GM12878 (cell line): ENCODE data around the gene C5. TPM values are rescaled to one million over a fixed set of nuclear protein-coding genes. Genes with fewer than 3 reads are reported as not detected.

Source experiments
- ATAC-seq: fragments of 200-7000 bp; cut with Tn5 transposase; 3 replicates; pipeline ENCODE4 v1.9.1; 2020; ENCODE audit warnings: mild to moderate bottlenecking, moderate library complexity
- BruUV-seq: library from RNA; stranded (reverse); fragments of 400-500 nt; replicated peaks from 2 replicates; lab custom pipeline; 2021; lab: Mats Ljungman, UMichigan
- CTCF ChIA-PET: fragments of 300-600 bp; sonication (Branson Sonifier 250); formaldehyde crosslinking; extraction: SDS; loops from one replicate; lab custom pipeline; 2021; ENCODE audit warnings: inconsistent platforms; lab: Yijun Ruan, JAX
- POLR2A ChIA-PET: fragments of 350-600 bp; formaldehyde crosslinking; extraction: SDS; loops from one replicate; lab custom pipeline; 2021; ENCODE audit warnings: inconsistent platforms; lab: Charles Lee
- RAD21 ChIA-PET: fragments of 300-600 bp; sonication (Branson Sonifier 250); formaldehyde crosslinking; loops from one replicate; lab custom pipeline; 2023; ENCODE audit warnings: antibody characterized with exemption; ENCODE audit not compliant: unreplicated experiment; lab: Charles Lee
- SMC1A ChIA-PET: fragments of 300-600 bp; sonication (Branson Sonifier 250); formaldehyde crosslinking; loops from one replicate; lab custom pipeline; 2023; ENCODE audit not compliant: unreplicated experiment, uncharacterized antibody; lab: Charles Lee
- DNase-seq: peaks from one replicate; pipeline ENCODE4 v3.0.0-alpha.2; 2011; ENCODE audit warnings: low read depth, low spot score
- FAIRE-seq: peaks from 3 replicates; lab custom pipeline; 2011; peaks lifted over from hg19 to GRCh38; lab: Jason Lieb, UNC
- H2AFZ ChIP-seq: 2 replicates; pipeline ENCODE4 v1.6.0; 2011; ENCODE audit warnings: low read depth, low read length, control low read depth; ENCODE audit not compliant: control insufficient read depth
- H3K27ac ChIP-seq: 2 replicates; pipeline ENCODE4 v1.5.1; 2011; ENCODE audit warnings: control low read depth; ENCODE audit not compliant: control insufficient read depth, insufficient read depth
- H3K27me3 ChIP-seq, 2 experiments: replicated peaks in 1 of 2; 2 replicates each; pipeline versions ENCODE4 v1.6.0 to v1.6.1; 2011; ENCODE audit warnings: low read length in 1 of 2; ENCODE audit not compliant: control insufficient read depth in 2 of 2, insufficient read depth in 2 of 2
- H3K36me3 ChIP-seq, 2 experiments: 2 replicates each; pipeline ENCODE4 v1.5.1; 2011; ENCODE audit warnings: low read length in 1 of 2; ENCODE audit not compliant: control insufficient read depth in 2 of 2, insufficient read depth in 2 of 2
- H3K4me1 ChIP-seq: 2 replicates; pipeline ENCODE4 v1.6.1; 2011; ENCODE audit warnings: mild to moderate bottlenecking, low read length, moderate library complexity, mixed read lengths; ENCODE audit not compliant: control insufficient read depth, insufficient read depth
- H3K4me2 ChIP-seq: 2 replicates; pipeline ENCODE4 v1.6.0; 2011; ENCODE audit warnings: control low read depth; ENCODE audit not compliant: control insufficient read depth, insufficient read depth
- H3K4me3 ChIP-seq: fragments of 200-600 bp; sonication (generic); 2 replicates; pipeline ENCODE4 v1.5.1; 2016
- H3K79me2 ChIP-seq: 2 replicates; pipeline ENCODE4 v1.6.0; 2011; ENCODE audit warnings: low read length; ENCODE audit not compliant: control insufficient read depth, insufficient read depth
- H3K9ac ChIP-seq: 2 replicates; pipeline ENCODE4 v1.8.0; 2011; ENCODE audit warnings: low read length, control low read depth, mixed read lengths; ENCODE audit not compliant: control insufficient read depth, insufficient read depth
- H3K9me3 ChIP-seq: replicated peaks from 3 replicates; pipeline ENCODE4 v1.5.1; 2011; ENCODE audit warnings: mild to moderate bottlenecking, low read length; ENCODE audit not compliant: control insufficient read depth, insufficient read depth
- H4K20me1 ChIP-seq: 2 replicates; pipeline ENCODE4 v1.6.0; 2011; ENCODE audit not compliant: control insufficient read depth, insufficient read depth
- KDM1A ChIP-seq: fragments of 200-600 bp; sonication (generic); IDR thresholded peaks from 2 replicates; pipeline ENCODE4 v1.6.1; 2016; ENCODE audit warnings: borderline replicate concordance
- SIN3A ChIP-seq: IDR thresholded peaks from 2 replicates; pipeline ENCODE4 v1.6.1; 2012; ENCODE audit warnings: low read depth, low read length, improper control_type of control experiment
- ZNF687 ChIP-seq: fragments of 450-650 bp; IDR thresholded peaks from 2 replicates; pipeline ENCODE4 v1.6.1; 2017; ENCODE audit warnings: mild to moderate bottlenecking, moderate library complexity
- WGBS: methylation state at CpG from one replicate; pipeline ENCODE4 v1.1.6; 2016; ENCODE audit warnings: low lambda C conversion rate; ENCODE audit not compliant: insufficient replicate concordance, insufficient coverage; ENCODE audit errors: missing lambda C conversion rate; 5-methylcytosine and 5-hydroxymethylcytosine counted together
- in situ Hi-C: fragments of 300-500 bp; cut with MboI; formaldehyde crosslinking; loops from 9 replicates; pipeline ENCODE4 v1.14.3; 2018; ENCODE audit warnings: mixed read lengths
- intact Hi-C: fragments of 100-400 bp; cut with micrococcal nuclease; formaldehyde crosslinking; loops from one replicate; pipeline ENCODE4 v1.14.2; 2022; ENCODE audit not compliant: unreplicated experiment
- polyA plus RNA-seq, 11 experiments: library from polyadenylated mRNA; depleted of rRNA in 4 of 11; unstranded in 6 of 11; stranded (reverse) in 5 of 11; fragments of >200 nt; fragmentation: Nextera tagmentation in 4 of 11; fragmentation: Illumina TruSeq in 1 of 11; extraction: Ambion mirVana in 4 of 11; extraction: Trizol in 1 of 11; gene quantifications; 1 replicate in 1 of 11; 2 replicates in 10 of 11; pipeline versions ENCODE4 v1.2.1 to v1.2.3, GENCODE V29; 2011 to 2016; ENCODE audit warnings: inconsistent platforms in 2 of 11, missing spikeins in 2 of 11, low read depth in 1 of 11
- total RNA-seq, 4 experiments: library from RNA; depleted of rRNA in 3 of 4; stranded (reverse); fragments of >200 nt in 3 of 4; fragmentation: Illumina TruSeq in 1 of 4; extraction: Trizol in 1 of 4; gene quantifications; 2 replicates each; pipeline versions ENCODE4 v1.2.1 to v1.2.3, GENCODE V29; 2013 to 2021
- TF ChIP-seq, protein P1 (sequence below): IDR thresholded peaks from 2 replicates; pipeline ENCODE4 v1.6.1; 2012; ENCODE audit warnings: mild to moderate bottlenecking, low read depth, low read length
- TF ChIP-seq, protein P2 (sequence below): fragments of 450-650 bp; IDR thresholded peaks from 2 replicates; pipeline ENCODE4 v1.6.1; 2018; ENCODE audit warnings: borderline replicate concordance, mild to moderate bottlenecking; ENCODE audit not compliant: partially characterized antibody

The C5 gene
- total and polyA plus RNA-seq, 10 of the 15 experiments (the other 5 are each of a cell fraction or from before 2014, with no cell fraction given), result 0.39 to 2.2 (median 1.2) TPM

DNA sequence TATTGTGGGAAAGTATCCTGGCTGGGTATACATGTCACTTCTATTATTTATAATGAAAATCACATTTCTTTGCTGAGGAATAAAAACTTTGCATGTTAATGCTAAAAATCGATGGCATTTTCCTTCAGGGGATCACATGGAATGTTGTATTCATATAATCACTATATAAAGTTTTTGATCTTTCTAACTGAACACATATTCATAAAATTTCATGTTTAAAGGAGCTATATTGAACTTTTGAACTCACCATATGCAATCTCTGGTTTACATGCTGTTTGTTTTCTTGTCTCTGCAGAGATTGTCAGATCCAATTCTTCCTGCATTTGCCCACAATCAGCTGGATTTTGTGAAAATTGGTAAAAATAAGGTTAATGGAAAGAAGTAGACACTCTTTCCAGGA lies 90.1 kb downstream of the C5 start:
- DNase-seq (no peak), ATAC-seq (no peak), FAIRE-seq (no peak)
- H4K20me1 ChIP-seq, result no peaks in the 10 kb centered on the region
- no peaks in the 10 kb centered on the region for H3K36me3 ChIP-seq
- ChIA-PET CTCF (interaction anchor here (0.6 to 3.2 kb wide), 5 partner anchors 12 to 490 kb away, joined by 3 to 22 read pairs (median 4); no protein-coding TSS in a partner anchor), SMC1A (interaction anchor here (0.9 to 1.8 kb wide), 4 partner anchors 8 to 23 kb away, joined by 3 to 6 read pairs (median 4); no protein-coding TSS in a partner anchor), RAD21 (no interaction called here), POLR2A (no interaction called here)
- H3K9me3 ChIP-seq, result no peaks in the 10 kb centered on the region
- in situ Hi-C loops (no loop called here), intact Hi-C loops (no loop called here)
- H2AFZ ChIP-seq, result no peak overlapping the region
- no TSS peak for BruUV-seq
- H3K9ac ChIP-seq, result no peak overlapping the region
- no peaks in the 10 kb centered on the region for H3K4me1 ChIP-seq
- WGBS, result 89% methylated on average over 1 of the region's 1 CpG
- H3K4me3 ChIP-seq, result no peak overlapping the region
- H3K27me3 ChIP-seq, result no peaks in the 10 kb centered on the region
- H3K4me2 ChIP-seq, result no peak overlapping the region
- H3K27ac ChIP-seq, result no peak overlapping the region
- TF ChIP-seq, protein P1, sequence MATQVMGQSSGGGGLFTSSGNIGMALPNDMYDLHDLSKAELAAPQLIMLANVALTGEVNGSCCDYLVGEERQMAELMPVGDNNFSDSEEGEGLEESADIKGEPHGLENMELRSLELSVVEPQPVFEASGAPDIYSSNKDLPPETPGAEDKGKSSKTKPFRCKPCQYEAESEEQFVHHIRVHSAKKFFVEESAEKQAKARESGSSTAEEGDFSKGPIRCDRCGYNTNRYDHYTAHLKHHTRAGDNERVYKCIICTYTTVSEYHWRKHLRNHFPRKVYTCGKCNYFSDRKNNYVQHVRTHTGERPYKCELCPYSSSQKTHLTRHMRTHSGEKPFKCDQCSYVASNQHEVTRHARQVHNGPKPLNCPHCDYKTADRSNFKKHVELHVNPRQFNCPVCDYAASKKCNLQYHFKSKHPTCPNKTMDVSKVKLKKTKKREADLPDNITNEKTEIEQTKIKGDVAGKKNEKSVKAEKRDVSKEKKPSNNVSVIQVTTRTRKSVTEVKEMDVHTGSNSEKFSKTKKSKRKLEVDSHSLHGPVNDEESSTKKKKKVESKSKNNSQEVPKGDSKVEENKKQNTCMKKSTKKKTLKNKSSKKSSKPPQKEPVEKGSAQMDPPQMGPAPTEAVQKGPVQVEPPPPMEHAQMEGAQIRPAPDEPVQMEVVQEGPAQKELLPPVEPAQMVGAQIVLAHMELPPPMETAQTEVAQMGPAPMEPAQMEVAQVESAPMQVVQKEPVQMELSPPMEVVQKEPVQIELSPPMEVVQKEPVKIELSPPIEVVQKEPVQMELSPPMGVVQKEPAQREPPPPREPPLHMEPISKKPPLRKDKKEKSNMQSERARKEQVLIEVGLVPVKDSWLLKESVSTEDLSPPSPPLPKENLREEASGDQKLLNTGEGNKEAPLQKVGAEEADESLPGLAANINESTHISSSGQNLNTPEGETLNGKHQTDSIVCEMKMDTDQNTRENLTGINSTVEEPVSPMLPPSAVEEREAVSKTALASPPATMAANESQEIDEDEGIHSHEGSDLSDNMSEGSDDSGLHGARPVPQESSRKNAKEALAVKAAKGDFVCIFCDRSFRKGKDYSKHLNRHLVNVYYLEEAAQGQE, result no peak
- no peak for TF ChIP-seq SIN3A
- TF ChIP-seq, protein P2, sequence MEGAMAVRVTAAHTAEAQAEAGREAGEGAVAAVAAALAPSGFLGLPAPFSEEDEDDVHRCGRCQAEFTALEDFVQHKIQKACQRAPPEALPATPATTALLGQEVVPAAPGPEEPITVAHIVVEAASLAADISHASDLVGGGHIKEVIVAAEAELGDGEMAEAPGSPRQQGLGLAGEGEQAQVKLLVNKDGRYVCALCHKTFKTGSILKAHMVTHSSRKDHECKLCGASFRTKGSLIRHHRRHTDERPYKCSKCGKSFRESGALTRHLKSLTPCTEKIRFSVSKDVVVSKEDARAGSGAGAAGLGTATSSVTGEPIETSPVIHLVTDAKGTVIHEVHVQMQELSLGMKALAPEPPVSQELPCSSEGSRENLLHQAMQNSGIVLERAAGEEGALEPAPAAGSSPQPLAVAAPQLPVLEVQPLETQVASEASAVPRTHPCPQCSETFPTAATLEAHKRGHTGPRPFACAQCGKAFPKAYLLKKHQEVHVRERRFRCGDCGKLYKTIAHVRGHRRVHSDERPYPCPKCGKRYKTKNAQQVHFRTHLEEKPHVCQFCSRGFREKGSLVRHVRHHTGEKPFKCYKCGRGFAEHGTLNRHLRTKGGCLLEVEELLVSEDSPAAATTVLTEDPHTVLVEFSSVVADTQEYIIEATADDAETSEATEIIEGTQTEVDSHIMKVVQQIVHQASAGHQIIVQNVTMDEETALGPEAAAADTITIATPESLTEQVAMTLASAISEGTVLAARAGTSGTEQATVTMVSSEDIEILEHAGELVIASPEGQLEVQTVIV, result no peak
- TF ChIP-seq ZNF687, result no peak
- TF ChIP-seq KDM1A, result no peak
- no peaks in the 10 kb centered on the region for H3K79me2 ChIP-seq
